GM12891 (cell line): ENCODE results near the gene SASH1.
"Not testable (repeated sequence)": the region's sequence is repeated elsewhere in the genome, so short reads cannot be mapped to it uniquely, and the experiment has no call there.

Source experiments
- DNase-seq: peaks from one replicate; pipeline ENCODE4 v3.0.0; 2011; ENCODE audit warnings: low spot score; ENCODE audit not compliant: insufficient read length
- FAIRE-seq: peaks from 2 replicates; lab custom pipeline; 2011; peaks lifted over from hg19 to GRCh38; lab: Jason Lieb, UNC
- PAX5 ChIP-seq: IDR thresholded peaks from 2 replicates; pipeline ENCODE4 v1.6.1; 2011; ENCODE audit warnings: low read length, moderate library complexity, mild to moderate bottlenecking; ENCODE audit not compliant: insufficient read depth, severe bottlenecking
- POLR2A ChIP-seq: IDR thresholded peaks from 2 replicates; pipeline ENCODE4 v1.6.1; 2011; ENCODE audit warnings: low read depth, low read length, control low read depth
- POLR2AphosphoS5 ChIP-seq: IDR thresholded peaks from 2 replicates; pipeline ENCODE4 v1.6.1; 2011; ENCODE audit warnings: low read depth, low read length, control low read depth
- POU2F2 ChIP-seq: IDR thresholded peaks from 2 replicates; pipeline ENCODE4 v1.6.1; 2011; ENCODE audit warnings: low read depth, mild to moderate bottlenecking, control low read depth, low read length, moderate library complexity
- SPI1 ChIP-seq: IDR thresholded peaks from 2 replicates; pipeline ENCODE4 v1.6.1; 2011; ENCODE audit warnings: low read depth, low read length, control low read depth
- TAF1 ChIP-seq: IDR thresholded peaks from 2 replicates; pipeline ENCODE4 v1.6.1; 2011; ENCODE audit warnings: low read depth, low read length, control low read depth

SASH1 gene

GRCh38 chr6:148364056-148364824, 21.6 kb downstream of the SASH1 start:
- FAIRE-seq: no peak
- no peak for DNase-seq
- TF ChIP-seq SPI1 (no peak), PAX5 (no peak)

GRCh38 chr6:148365041-148365440, 22.4 kb downstream of the SASH1 start:
- TF ChIP-seq TAF1 (no peak), POLR2A (no peak), POU2F2 (no peak), SPI1 (no peak), PAX5 (no peak), POLR2AphosphoS5 (no peak)
- no peak for DNase-seq
- FAIRE-seq: no peak

- no peak for TF ChIP-seq SPI1
- no peak for TF ChIP-seq POU2F2
- TF ChIP-seq TAF1: no peak
- no peak for TF ChIP-seq PAX5
- TF ChIP-seq POLR2AphosphoS5: no peak
- no peak for TF ChIP-seq POLR2A
- no peak for DNase-seq
- FAIRE-seq: no peak
Measured at GRCh38 chr6:148367411-148368024, 24.9 kb downstream of the SASH1 start.

GRCh38 chr6:148370176-148370575, 27.5 kb downstream of the SASH1 start:
- FAIRE-seq: no peak
- TF ChIP-seq SPI1: no peak
- TF ChIP-seq POU2F2: no peak
- TF ChIP-seq PAX5: no peak
- no peak for TF ChIP-seq POLR2A
- TF ChIP-seq POLR2AphosphoS5: no peak
- no peak for TF ChIP-seq TAF1
- no peak for DNase-seq

- TF ChIP-seq PAX5 (no peak), SPI1 (no peak), POU2F2 (no peak), TAF1 (no peak), POLR2A (no peak)
- FAIRE-seq (no peak), DNase-seq (no peak)
Measured at GRCh38 chr6:148374040-148374774, 31.6 kb downstream of the SASH1 start.

GRCh38 chr6:148375401-148375800, 32.8 kb downstream of the SASH1 start:
- TF ChIP-seq POLR2AphosphoS5: no peak
- no peak for TF ChIP-seq PAX5
- no peak for TF ChIP-seq SPI1
- no peak for TF ChIP-seq TAF1
- TF ChIP-seq POLR2A: no peak
- no peak for TF ChIP-seq POU2F2
- FAIRE-seq: no peak
- no peak for DNase-seq

- FAIRE-seq (no peak), DNase-seq (no peak)
- TF ChIP-seq POLR2AphosphoS5 (no peak), POLR2A (no peak), SPI1 (no peak), PAX5 (no peak), POU2F2 (no peak), TAF1 (no peak)
Measured at GRCh38 chr6:148379481-148379880, 36.8 kb downstream of the SASH1 start.

- DNase-seq (no peak), FAIRE-seq (no peak)
- TF ChIP-seq TAF1: no peak
- no peak for TF ChIP-seq POU2F2
- no peak for TF ChIP-seq SPI1
- TF ChIP-seq PAX5: no peak
- no peak for TF ChIP-seq POLR2AphosphoS5
- no peak for TF ChIP-seq POLR2A
Measured at GRCh38 chr6:148379966-148380713, 37.5 kb downstream of the SASH1 start.

- not testable (repeated sequence) for DNase-seq, FAIRE-seq
Measured at GRCh38 chr6:148382051-148382450, 39.4 kb downstream of the SASH1 start.

- DNase-seq (no peak), FAIRE-seq (no peak)
- TF ChIP-seq PAX5: no peak
- no peak for TF ChIP-seq POLR2AphosphoS5
- no peak for TF ChIP-seq TAF1
- TF ChIP-seq POLR2A: no peak
- no peak for TF ChIP-seq SPI1
- no peak for TF ChIP-seq POU2F2
Measured at GRCh38 chr6:148382861-148383260, 40.2 kb downstream of the SASH1 start.
